ENCODE data around the gene IL16.
"Not testable (repeated sequence)": the region's sequence is repeated elsewhere in the genome, so short reads cannot be mapped to it uniquely, and the experiment has no call there.

The IL16 gene

GRCh38 chr15:81314378-81314777 is 117.7 kb downstream of the IL16 start:
- no peak for DNase-seq (ENCODE audit: low spot score)

- no peak for DNase-seq (ENCODE audit: low spot score)
Observed at GRCh38 chr15:81315452-81316175, 118.9 kb downstream of the IL16 start.

- DNase-seq (ENCODE audit: low spot score): no peak
Observed at GRCh38 chr15:81316267-81316666, 119.6 kb downstream of the IL16 start.

- no peak for DNase-seq (ENCODE audit: low spot score)
Observed at GRCh38 chr15:81317642-81318017, 121.0 kb downstream of the IL16 start.

- DNase-seq (ENCODE audit: low spot score): no peak
Observed at GRCh38 chr15:81321667-81322066, 125.0 kb downstream of the IL16 start.

GRCh38 chr15:81322676-81323253 is 126.1 kb downstream of the IL16 start:
- no peak for DNase-seq (ENCODE audit: low spot score)

- no peak for DNase-seq (ENCODE audit: low spot score)
Observed at GRCh38 chr15:81323559-81323943, 126.9 kb downstream of the IL16 start.

- peak; percentile 98 for DNase-seq (ENCODE audit: low spot score)
Observed at GRCh38 chr15:81323944-81324881, 127.5 kb downstream of the IL16 start, which contains the start of gene STARD5. Gene STARD5, minus strand, starts transcription at chr15:81324141. Its CDS starts 42 bp downstream, at chr15:81324099.

GRCh38 chr15:81326466-81327212 is 130.0 kb downstream of the IL16 start:
- DNase-seq (ENCODE audit: low spot score): no peak

GRCh38 chr15:81327516-81327915 is 130.8 kb downstream of the IL16 start:
- DNase-seq (ENCODE audit: low spot score): no peak

GRCh38 chr15:81329446-81329845 is 132.8 kb downstream of the IL16 start:
- no peak for DNase-seq (ENCODE audit: low spot score)

GRCh38 chr15:81330366-81331090 is 133.8 kb downstream of the IL16 start:
- no peak for DNase-seq (ENCODE audit: low spot score)

GRCh38 chr15:81331141-81331540 is 134.5 kb downstream of the IL16 start:
- not testable (repeated sequence) for DNase-seq (ENCODE audit: low spot score)

GRCh38 chr15:81331600-81331999 is 134.9 kb downstream of the IL16 start:
- no peak for DNase-seq (ENCODE audit: low spot score)

- DNase-seq (ENCODE audit: low spot score): no peak
Observed at GRCh38 chr15:81332326-81332725, 135.6 kb downstream of the IL16 start.

GRCh38 chr15:81333363-81333762 is 136.7 kb downstream of the IL16 start:
- no peak for DNase-seq (ENCODE audit: low spot score)

- DNase-seq (ENCODE audit: low spot score): no peak
Observed at GRCh38 chr15:81334768-81335435, 138.2 kb downstream of the IL16 start.

GRCh38 chr15:81335631-81336030 is 139.0 kb downstream of the IL16 start:
- no peak for DNase-seq (ENCODE audit: low spot score)

GRCh38 chr15:81336568-81336967 is 139.9 kb downstream of the IL16 start:
- DNase-seq (ENCODE audit: low spot score): peak; percentile 6

GRCh38 chr15:81337241-81337640 is 140.6 kb downstream of the IL16 start:
- DNase-seq (ENCODE audit: low spot score): peak; percentile 25

- DNase-seq (ENCODE audit: low spot score): peak; percentile 27
Observed at GRCh38 chr15:81337713-81338157, 141.1 kb downstream of the IL16 start.
